ENCODE data around the gene BRCA1. TPM values are rescaled to one million over a fixed set of nuclear protein-coding genes. Genes with fewer than 3 reads are reported as not detected.

BRCA1 gene
- total RNA-seq, 2 donors from 2014 or later = 4.6 to 5.9 TPM

- intact Hi-C loops (cut with DNase I) = no loop called here
- peak; percentile 1 for DNase-seq (ENCODE audit: low spot score)
These were observed 93.5 kb downstream of the BRCA1 start for GRCh38 chr17:43031666-43032065.

GRCh38 chr17:43030137-43030767 is 94.9 kb downstream of the BRCA1 start:
- no peak for DNase-seq (ENCODE audit: low spot score)
- intact Hi-C loops (cut with DNase I) = no loop called here

GRCh38 chr17:43028221-43028861 is 96.8 kb downstream of the BRCA1 start:
- intact Hi-C loops (cut with DNase I) = loop anchor here in 1 of 2 donors (10.0 kb wide), 2 partner anchors 146 to 286 kb away; partner anchors contain the start of gene NBR1
- DNase-seq (ENCODE audit: low spot score) = peak; percentile 43

GRCh38 chr17:43027091-43028032 is 97.8 kb downstream of the BRCA1 start:
- intact Hi-C loops (cut with DNase I) = loop anchor here in 1 of 2 donors (10.0 kb wide), 2 partner anchors 147 to 287 kb away; partner anchors contain the start of gene NBR1
- DNase-seq (ENCODE audit: low spot score) = peak; percentile 56

GRCh38 chr17:43026595-43026994 is 98.6 kb downstream of the BRCA1 start:
- DNase-seq (ENCODE audit: low spot score) = no peak
- intact Hi-C loops (cut with DNase I) = loop anchor here in 1 of 2 donors (10.0 kb wide), 2 partner anchors 148 to 288 kb away; partner anchors contain the start of gene NBR1

- DNase-seq (ENCODE audit: low spot score) = no peak
- intact Hi-C loops (cut with DNase I) = loop anchor here in 1 of 2 donors (10.0 kb wide), 2 partner anchors 149 to 289 kb away; partner anchors contain the start of gene NBR1
These were observed 99.2 kb downstream of the BRCA1 start for GRCh38 chr17:43025766-43026537.

- intact Hi-C loops (cut with DNase I) = loop anchor here in 1 of 2 donors (10.0 kb wide), 2 partner anchors 150 to 290 kb away; partner anchors contain the start of gene NBR1
- no peak for DNase-seq (ENCODE audit: low spot score)
These were observed 99.9 kb downstream of the BRCA1 start for GRCh38 chr17:43025290-43025657.

- peak; percentile 96 for DNase-seq (ENCODE audit: low spot score)
- intact Hi-C loops (cut with DNase I) = loop anchor here (5.0 to 10.0 kb wide), 3 partner anchors 103 to 290 kb away; partner anchors contain the start of genes BRCA1 (in 1 of the 2) and NBR1 (in 1 of the 2)
These were observed 100.5 kb downstream of the BRCA1 start, which contains the start of gene RND2 for GRCh38 chr17:43024407-43025289. RND2 (plus strand) TSS chr17:43025231; CDS start chr17:43025348, 117 bp downstream.

- intact Hi-C loops (cut with DNase I) = loop anchor here (5.0 to 10.0 kb wide), 3 partner anchors 105 to 293 kb away; partner anchors contain the start of genes BRCA1 (in 1 of the 2) and NBR1 (in 1 of the 2)
- peak; percentile 93 for DNase-seq (ENCODE audit: low spot score)
These were observed 103.2 kb downstream of the BRCA1 start, which contains the start of gene VAT1 for GRCh38 chr17:43021741-43022512. VAT1 (minus strand) TSS chr17:43022385; CDS start chr17:43022322, 63 bp downstream.

- peak; percentile 93 for DNase-seq (ENCODE audit: low spot score)
- intact Hi-C loops (cut with DNase I) = loop anchor here (5.0 to 10.0 kb wide), 3 partner anchors 106 to 294 kb away; partner anchors contain the start of genes BRCA1 (in 1 of the 2) and NBR1 (in 1 of the 2)
These were observed 104.1 kb downstream of the BRCA1 start for GRCh38 chr17:43020789-43021740.

GRCh38 chr17:43020030-43020621 is 105.0 kb downstream of the BRCA1 start:
- intact Hi-C loops (cut with DNase I) = loop anchor here (5.0 to 10.0 kb wide), 3 partner anchors 107 to 295 kb away; partner anchors contain the start of genes BRCA1 (in 1 of the 2) and NBR1 (in 1 of the 2)
- DNase-seq (ENCODE audit: low spot score) = no peak

- no peak for DNase-seq (ENCODE audit: low spot score)
These were observed 105.7 kb downstream of the BRCA1 start for GRCh38 chr17:43019418-43019817.

GRCh38 chr17:43018932-43019331 is 106.2 kb downstream of the BRCA1 start:
- intact Hi-C loops (cut with DNase I) = loop anchor here in 1 of 2 donors (10.0 kb wide), 1 partner anchor 156 kb away; the partner anchor contains the start of gene NBR1
- DNase-seq (ENCODE audit: low spot score) = no peak

More at GRCh38 chr17:43019418-43019817, 105.7 kb downstream of the BRCA1 start:
- intact Hi-C loops (cut with DNase I) = loop anchor here in 1 of 2 donors (10.0 kb wide), 1 partner anchor 155 kb away; the partner anchor contains the start of gene NBR1
